HTR-8/SVneo (cell line): ENCODE measurements around the gene KIAA0930.

ENCODE experiments used
- DNase-seq: peaks from one replicate; pipeline ENCODE4 v3.0.0; 2011; ENCODE audit warnings: low spot score, mixed read lengths; ENCODE audit not compliant: insufficient read length
- FAIRE-seq: peaks from 2 replicates; lab custom pipeline; 2011; peaks lifted over from hg19 to GRCh38; lab: Jason Lieb, UNC

The KIAA0930 gene

GRCh38 chr22:45155050-45155840, 85.4 kb downstream of the KIAA0930 start:
- no peak for FAIRE-seq
- no peak for DNase-seq

- no peak for DNase-seq
- FAIRE-seq = no peak
Observed at GRCh38 chr22:45154383-45154782, 86.3 kb downstream of the KIAA0930 start.

GRCh38 chr22:45151503-45151902, 89.2 kb downstream of the KIAA0930 start:
- FAIRE-seq (no peak), DNase-seq (no peak)

GRCh38 chr22:45150139-45150538, 90.6 kb downstream of the KIAA0930 start:
- FAIRE-seq = no peak

GRCh38 chr22:45149671-45150070, 91.0 kb downstream of the KIAA0930 start:
- no peak for FAIRE-seq
- DNase-seq = no peak

More at GRCh38 chr22:45150139-45150538, 90.6 kb downstream of the KIAA0930 start:
- DNase-seq = no peak

GRCh38 chr22:45144916-45145315, 95.8 kb downstream of the KIAA0930 start:
- DNase-seq = no peak

GRCh38 chr22:45142376-45142775, 98.3 kb downstream of the KIAA0930 start:
- DNase-seq = no peak
- no peak for FAIRE-seq

More at GRCh38 chr22:45144916-45145315, 95.8 kb downstream of the KIAA0930 start:
- no peak for FAIRE-seq
